H7 (cell line): ENCODE measurements around the gene NPFFR1. TPM values are rescaled to one million over a fixed set of nuclear protein-coding genes. Genes with fewer than 3 reads are reported as not detected.

Experiments used
- DNase-seq: peaks from one replicate; pipeline ENCODE4 v3.0.0; 2012
- H3K27me3 ChIP-seq: 2 replicates; pipeline ENCODE4 v1.6.0; 2011; ENCODE audit warnings: mild to moderate bottlenecking, low read length; ENCODE audit not compliant: control insufficient read depth, insufficient read depth
- H3K36me3 ChIP-seq: replicated peaks from 2 replicates; pipeline ENCODE4 v1.5.1; 2011; ENCODE audit warnings: low read length; ENCODE audit not compliant: control insufficient read depth, insufficient read depth
- H3K4me3 ChIP-seq: 2 replicates; pipeline ENCODE4 v1.5.1; 2011; ENCODE audit warnings: low read depth, mild to moderate bottlenecking, control low read depth, low read length, moderate library complexity; ENCODE audit not compliant: insufficient read depth
- total RNA-seq: library from RNA; depleted of rRNA; stranded (reverse); fragments of >200 nt; shearing (Covaris generic); gene quantifications from 2 replicates; pipeline ENCODE4 v1.2.3, GENCODE V29; 2014

Gene NPFFR1
- total RNA-seq, 1 experiment from 2014 or later: not detected

DNA sequence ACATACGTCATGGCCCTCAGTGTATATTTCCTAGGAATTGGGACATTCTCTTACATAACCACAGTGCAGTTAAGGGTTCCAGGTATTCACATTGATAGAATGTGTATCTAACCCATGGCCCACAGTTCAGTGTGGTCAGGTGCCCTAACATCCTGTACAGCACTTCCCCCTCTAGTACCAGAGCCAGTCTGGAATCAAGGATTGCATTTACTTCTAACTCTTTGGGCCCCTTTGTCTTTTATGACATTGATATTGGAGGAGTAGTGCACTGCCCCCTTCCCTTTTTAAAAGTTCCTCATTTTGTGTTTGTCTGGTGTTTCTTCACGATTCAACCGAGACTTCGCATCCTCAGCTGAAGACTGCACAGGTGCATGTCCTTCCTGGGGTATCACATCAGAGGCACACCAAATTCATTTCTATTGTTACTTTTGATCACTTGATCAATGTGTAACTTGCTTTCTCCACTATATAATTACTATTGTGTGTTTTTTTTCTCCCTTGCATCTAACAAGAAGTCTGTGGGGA, 22.4 kb upstream of the NPFFR1 start:
- no peaks in the 10 kb centered on the region for H3K36me3 ChIP-seq
- no peak overlapping the region for H3K4me3 ChIP-seq
- H3K27me3 ChIP-seq: no peaks in the 10 kb centered on the region
- no peak for DNase-seq

- Histone ChIP-seq H3K27me3 (no peaks in the 10 kb centered on the region), H3K36me3 (no peaks in the 10 kb centered on the region), H3K4me3 (no peak overlapping the region)
- DNase-seq: no peak
Observed at GRCh38 chr10:70303730-70304129, 19.9 kb upstream of the NPFFR1 start.

DNA sequence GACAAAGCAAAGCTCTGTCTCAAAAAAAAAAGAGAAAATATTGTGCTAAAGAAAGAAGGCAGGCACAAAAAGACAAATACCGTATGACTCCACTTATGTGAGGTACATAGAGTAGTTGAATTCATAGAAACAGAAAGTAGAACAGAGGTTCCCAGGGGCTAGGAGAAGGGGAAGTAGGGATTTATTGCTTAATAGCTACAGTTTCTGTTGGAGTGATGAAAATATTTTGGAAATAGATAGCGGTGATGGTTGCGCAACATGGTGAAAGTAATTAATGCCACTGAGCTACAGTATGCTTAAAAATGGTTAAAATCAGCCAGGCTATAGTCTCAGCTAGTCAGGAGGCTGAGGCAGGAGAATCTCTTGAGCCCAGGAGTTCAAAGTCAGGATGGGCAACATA, 18.5 kb upstream of the NPFFR1 start:
- Histone ChIP-seq H3K27me3 (no peaks in the 10 kb centered on the region), H3K36me3 (no peaks in the 10 kb centered on the region), H3K4me3 (no peak overlapping the region)
- DNase-seq: no peak

DNA sequence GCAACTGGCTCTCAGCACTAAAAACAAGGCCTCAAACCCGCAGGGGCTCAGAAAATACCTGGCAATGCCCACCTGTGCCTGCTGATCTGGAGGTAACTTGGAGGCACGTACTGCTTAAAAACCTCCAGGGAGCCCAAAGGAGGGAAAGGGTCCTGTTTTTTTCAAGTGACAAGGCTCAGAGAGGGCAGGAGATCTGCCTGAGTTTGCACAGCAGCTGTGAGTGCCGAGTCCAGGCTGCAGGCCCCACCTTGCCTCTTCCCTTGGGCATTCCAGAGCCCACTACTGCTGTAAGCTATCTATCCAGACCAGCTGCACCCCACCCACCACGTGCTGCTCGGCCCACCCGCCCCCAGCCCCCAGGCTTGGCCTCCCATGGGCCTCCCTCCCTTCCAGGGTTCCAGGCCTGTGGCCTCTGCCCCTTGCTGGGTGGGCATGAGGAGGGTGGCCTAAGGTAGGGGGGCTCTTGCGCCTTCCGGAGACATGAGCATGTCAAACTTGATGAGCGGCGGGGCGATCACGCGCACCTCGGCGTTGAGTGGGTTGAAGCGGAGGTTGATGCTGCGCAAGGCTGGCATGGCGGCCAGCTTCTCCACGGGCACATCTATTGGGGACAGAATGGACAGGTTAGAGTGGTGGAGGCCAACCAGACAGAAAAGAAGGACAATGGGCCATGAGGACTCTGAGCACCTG, 17.2 kb upstream of the NPFFR1 start:
- Histone ChIP-seq H3K4me3 (no peak overlapping the region), H3K27me3 (no peaks in the 10 kb centered on the region), H3K36me3 (no peaks in the 10 kb centered on the region)
- DNase-seq: no peak

DNA sequence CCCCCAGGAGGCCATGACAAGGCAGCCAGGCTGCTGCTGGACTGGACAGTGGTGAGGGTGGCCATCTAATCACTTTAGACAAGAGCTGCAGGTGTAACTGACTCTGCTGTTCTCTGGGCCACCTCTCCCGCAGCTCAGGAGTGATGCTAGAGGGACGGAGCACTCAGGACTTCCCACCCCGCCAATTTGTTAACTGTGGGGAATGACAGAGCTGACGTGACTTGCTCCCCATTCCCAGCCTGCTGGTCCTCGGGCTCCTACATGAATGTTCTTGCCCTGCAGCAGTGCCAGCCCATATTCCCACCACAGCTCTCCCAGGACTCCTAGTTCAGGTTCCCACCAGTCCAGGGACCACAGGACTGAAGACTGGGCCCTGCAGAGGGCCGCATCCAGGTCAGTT, 16.7 kb upstream of the NPFFR1 start:
- no peak for DNase-seq
- no peaks in the 10 kb centered on the region for H3K27me3 ChIP-seq
- no peaks in the 10 kb centered on the region for H3K36me3 ChIP-seq
- H3K4me3 ChIP-seq: no peak overlapping the region

GRCh38 chr10:70299876-70300275, 16.1 kb upstream of the NPFFR1 start:
- Histone ChIP-seq H3K4me3 (no peak overlapping the region), H3K36me3 (no peaks in the 10 kb centered on the region), H3K27me3 (no peaks in the 10 kb centered on the region)
- DNase-seq: no peak

DNA sequence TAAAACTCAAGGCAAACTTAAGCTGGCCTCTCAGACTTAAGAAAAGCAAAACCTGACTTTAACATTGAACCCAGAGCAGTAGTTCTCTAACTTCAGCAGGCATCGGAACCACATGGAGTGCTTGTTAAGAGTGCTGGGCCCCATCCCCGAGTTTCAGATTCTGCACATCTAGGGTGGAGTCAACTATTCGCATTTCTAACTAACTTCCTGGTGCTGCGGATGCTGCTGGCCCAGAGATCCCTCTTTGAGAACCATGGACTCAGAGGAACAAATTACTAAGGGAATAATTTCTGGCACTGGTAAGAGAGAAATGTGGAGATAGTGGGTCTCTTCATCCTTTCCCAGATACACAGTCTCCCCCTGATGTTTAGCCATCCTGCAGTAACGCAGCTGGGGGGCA, 14.6 kb upstream of the NPFFR1 start:
- H3K4me3 ChIP-seq: no peak overlapping the region
- H3K27me3 ChIP-seq: no peaks in the 10 kb centered on the region
- DNase-seq: no peak
- no peaks in the 10 kb centered on the region for H3K36me3 ChIP-seq

DNA sequence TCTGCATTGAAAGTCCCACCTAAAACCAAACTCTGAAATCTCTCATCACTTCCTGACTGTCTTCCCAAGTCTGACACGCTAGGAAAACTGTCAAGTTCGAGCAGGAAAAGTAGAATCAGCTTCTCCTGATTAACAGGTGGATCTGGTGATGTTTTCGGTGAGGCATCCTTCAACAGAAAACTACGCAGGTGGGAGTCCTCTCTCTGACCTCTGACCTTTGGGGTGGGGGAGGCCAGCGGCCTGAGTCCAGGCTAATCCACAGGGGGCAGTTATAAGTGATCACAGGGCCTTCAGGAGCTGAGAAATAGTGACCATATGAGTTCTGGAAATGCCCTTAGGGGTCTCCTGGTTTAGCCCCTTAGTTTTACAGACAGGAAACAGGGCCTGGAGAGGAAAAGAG, 13.4 kb upstream of the NPFFR1 start:
- DNase-seq: no peak
- H3K27me3 ChIP-seq: no peaks in the 10 kb centered on the region
- no peaks in the 10 kb centered on the region for H3K36me3 ChIP-seq
- no peak overlapping the region for H3K4me3 ChIP-seq

GRCh38 chr10:70296406-70296899, 12.6 kb upstream of the NPFFR1 start:
- H3K4me3 ChIP-seq: no peak overlapping the region
- DNase-seq: no peak
- no peaks in the 10 kb centered on the region for H3K27me3 ChIP-seq
- no peaks in the 10 kb centered on the region for H3K36me3 ChIP-seq

- Histone ChIP-seq H3K36me3 (no peaks in the 10 kb centered on the region), H3K27me3 (no peaks in the 10 kb centered on the region), H3K4me3 (no peak overlapping the region)
- DNase-seq: no peak
Observed at GRCh38 chr10:70295926-70296325, 12.1 kb upstream of the NPFFR1 start.

DNA sequence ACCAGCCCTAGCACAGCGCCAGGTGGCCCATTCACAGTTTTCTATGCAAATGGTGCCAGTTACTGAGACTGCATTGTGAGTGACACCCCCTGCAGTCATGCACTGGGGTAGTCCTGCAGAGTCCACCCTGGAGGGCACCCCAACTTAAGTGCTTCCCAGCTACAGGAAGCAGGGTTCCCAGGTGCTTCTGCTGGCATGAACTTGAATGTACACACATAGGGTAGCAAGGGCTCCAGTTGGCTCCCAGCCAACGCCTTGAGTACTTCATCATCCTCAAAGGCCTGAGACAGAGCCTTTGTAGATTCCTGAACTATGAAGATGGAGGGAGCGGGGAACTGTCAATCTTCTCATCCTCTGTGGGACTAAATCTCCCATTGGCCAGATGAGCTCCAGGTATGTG, 11.5 kb upstream of the NPFFR1 start:
- no peaks in the 10 kb centered on the region for H3K27me3 ChIP-seq
- no peaks in the 10 kb centered on the region for H3K36me3 ChIP-seq
- no peak overlapping the region for H3K4me3 ChIP-seq
- no peak for DNase-seq

GRCh38 chr10:70293169-70293843, 9.5 kb upstream of the NPFFR1 start:
- Histone ChIP-seq H3K36me3 (no peaks in the 10 kb centered on the region), H3K4me3 (no peak overlapping the region)
- no peak for DNase-seq

GRCh38 chr10:70292004-70292403, 8.2 kb upstream of the NPFFR1 start:
- Histone ChIP-seq H3K4me3 (no peak overlapping the region), H3K36me3 (no peaks in the 10 kb centered on the region), H3K27me3 (no peaks in the 10 kb centered on the region)
- no peak for DNase-seq

More at GRCh38 chr10:70293169-70293843, 9.5 kb upstream of the NPFFR1 start:
- H3K27me3 ChIP-seq: no peaks in the 10 kb centered on the region

DNA sequence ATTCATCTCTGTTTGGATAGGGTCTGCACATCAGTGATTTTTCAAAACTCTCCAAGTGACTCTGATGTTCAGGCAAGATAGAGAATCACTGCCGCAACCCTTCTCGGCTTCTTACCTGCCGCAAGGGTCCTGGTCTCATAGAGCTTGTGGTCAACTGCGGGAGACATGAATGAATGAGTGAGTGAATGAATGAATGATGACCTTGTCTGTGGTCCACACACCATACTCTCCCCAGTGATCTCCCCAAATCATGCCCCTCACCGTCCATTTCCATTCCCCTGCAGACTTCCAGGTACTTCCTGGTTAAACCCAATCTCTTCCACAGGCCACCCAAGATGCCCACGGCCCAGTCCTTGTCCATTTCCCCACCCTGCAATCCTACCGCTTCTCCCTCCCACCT, 5.9 kb upstream of the NPFFR1 start:
- Histone ChIP-seq H3K27me3 (peaks cover 4% of the 10 kb centered on the region; the same call in 1 of the 2 replicates), H3K36me3 (no peaks in the 10 kb centered on the region), H3K4me3 (no peak overlapping the region)
- no peak for DNase-seq

DNA sequence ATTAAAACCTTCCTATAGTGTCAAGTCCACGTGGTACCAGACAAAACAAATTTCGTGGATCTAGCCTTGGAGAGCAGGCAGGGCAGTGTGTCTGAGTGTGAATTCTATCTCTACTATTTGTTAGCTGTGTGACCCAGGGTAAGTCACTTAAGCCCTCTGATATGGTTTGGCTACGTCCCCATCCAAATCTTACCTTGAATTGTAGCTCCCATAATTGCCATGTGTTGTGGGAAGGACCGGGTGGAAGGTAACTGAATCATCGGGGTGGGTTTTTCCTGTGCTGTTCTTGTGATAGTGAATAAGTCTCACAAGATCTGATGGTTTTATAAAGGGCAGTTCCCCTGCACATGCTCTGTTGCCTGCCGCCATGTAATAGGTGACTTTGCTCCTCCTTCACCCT, 2.8 kb upstream of the NPFFR1 start:
- Histone ChIP-seq H3K27me3 (peaks cover 30% of the 10 kb centered on the region), H3K36me3 (no peaks in the 10 kb centered on the region), H3K4me3 (no peak overlapping the region)
- DNase-seq: no peak
